SK-N-SH (cell line): ENCODE results near the gene FTL. TPM values are rescaled to one million over a fixed set of nuclear protein-coding genes. Genes with fewer than 3 reads are reported as not detected.
A peak's percentile ranks its signal among the peaks of the same experiment; 100 is the strongest.

Source experiments
- CTCF ChIA-PET: fragments of 300-600, 350-600 bp; formaldehyde crosslinking; extraction: SDS; loops from one replicate; lab custom pipeline; 2021; lab: Yijun Ruan, JAX
- POLR2A ChIA-PET: fragments of 350-600 bp; sonication (Branson Sonifier 250); formaldehyde crosslinking; extraction: SDS; loops from one replicate; lab custom pipeline; 2020; ENCODE audit warnings: antibody characterized with exemption, inconsistent platforms; lab: Yijun Ruan, JAX
- DNase-seq: peaks from one replicate; pipeline ENCODE4 v3.0.0; 2012
- H2AFZ ChIP-seq: fragments of 200-600 bp; sonication (generic); 2 replicates; pipeline ENCODE4 v1.8.1; 2016; ENCODE audit warnings: antibody characterized with exemption, mild to moderate bottlenecking, low read depth
- H3F3A ChIP-seq: fragments of 200-600 bp; sonication (generic); replicated peaks from 2 replicates; pipeline ENCODE3; 2016; ENCODE audit warnings: antibody characterized with exemption, mild to moderate bottlenecking; ENCODE audit not compliant: insufficient read depth
- H3K27ac ChIP-seq, 2 experiments: fragments of 200-500 bp in 1 of 2; fragments of 200-600 bp in 1 of 2; sonication (Bioruptor generic) in 1 of 2; sonication (generic), shearing (Covaris generic) in 1 of 2; 2 replicates each; pipeline versions ENCODE4 v1.5.1 to v1.6.1; 2014 to 2016; ENCODE audit warnings: low read depth in 2 of 2, inconsistent platforms in 1 of 2, low read length in 1 of 2, mild to moderate bottlenecking in 1 of 2, mixed read lengths in 1 of 2
- H3K27me3 ChIP-seq: fragments of 200-600 bp; sonication (generic), shearing (Covaris generic); 2 replicates; pipeline ENCODE4 v1.6.1; 2016; ENCODE audit warnings: mixed run types; ENCODE audit not compliant: insufficient read depth
- H3K36me3 ChIP-seq, 2 experiments: fragments of 200-500 bp in 1 of 2; fragments of 200-600 bp in 1 of 2; sonication (Bioruptor generic) in 1 of 2; sonication (generic) in 1 of 2; replicated peaks in 1 of 2; 2 replicates each; pipeline versions ENCODE3 to v1.5.1; 2014 to 2016; ENCODE audit warnings: low read length in 1 of 2, mild to moderate bottlenecking in 1 of 2; ENCODE audit not compliant: insufficient read depth in 2 of 2, control insufficient read depth in 1 of 2
- H3K4me1 ChIP-seq, 2 experiments: fragments of 200-500 bp in 1 of 2; fragments of 200-600 bp in 1 of 2; sonication (Bioruptor generic) in 1 of 2; sonication (generic), shearing (Covaris generic) in 1 of 2; 2 replicates each; pipeline versions ENCODE4 v1.5.1 to v1.6.1; 2014 to 2016; ENCODE audit warnings: low read depth in 1 of 2, low read length in 1 of 2, mixed run types in 1 of 2; ENCODE audit not compliant: insufficient read depth in 2 of 2, control insufficient read depth in 1 of 2
- H3K4me2 ChIP-seq: fragments of 200-600 bp; sonication (generic), shearing (Covaris generic); 2 replicates; pipeline ENCODE4 v1.6.1; 2017; ENCODE audit warnings: mixed run types
- H3K4me3 ChIP-seq, 2 experiments: fragments of 200-500 bp in 1 of 2; fragments of 200-600 bp in 1 of 2; sonication (Bioruptor generic) in 1 of 2; sonication (generic), shearing (Covaris generic) in 1 of 2; 2 replicates each; pipeline versions ENCODE4 v1.5.1 to v1.8.1; 2014 to 2016; ENCODE audit warnings: low read depth in 2 of 2, inconsistent platforms in 1 of 2, low read length in 1 of 2, mild to moderate bottlenecking in 1 of 2, mixed read lengths in 1 of 2, moderate library complexity in 1 of 2
- H3K79me2 ChIP-seq: fragments of 200-600 bp; sonication (generic); 2 replicates; pipeline ENCODE4 v1.8.1; 2017; ENCODE audit warnings: mild to moderate bottlenecking; ENCODE audit not compliant: insufficient read depth
- H3K9ac ChIP-seq: fragments of 200-600 bp; sonication (generic); 2 replicates; pipeline ENCODE4 v1.6.1; 2017; ENCODE audit warnings: mixed run types
- H3K9me2 ChIP-seq: fragments of 200-600 bp; sonication (generic); 2 replicates; pipeline ENCODE4 v1.6.1; 2017; ENCODE audit warnings: mixed run types
- H3K9me3 ChIP-seq: fragments of 200-600 bp; sonication (generic); 2 replicates; pipeline ENCODE4 v1.6.1; 2017; ENCODE audit warnings: mixed run types, mild to moderate bottlenecking, moderate library complexity
- H4K20me1 ChIP-seq: fragments of 200-600 bp; sonication (generic); 2 replicates; pipeline ENCODE4 v1.6.1; 2017; ENCODE audit warnings: mild to moderate bottlenecking, mixed run types; ENCODE audit not compliant: insufficient read depth
- FOSL2 ChIP-seq: IDR thresholded peaks from 2 replicates; pipeline ENCODE4 v1.4.0; 2012; ENCODE audit warnings: low read depth, mild to moderate bottlenecking, moderate library complexity, borderline replicate concordance
- FOXM1 ChIP-seq: IDR thresholded peaks from 2 replicates; pipeline ENCODE4 v1.4.0; 2012; ENCODE audit warnings: low read depth, mild to moderate bottlenecking
- GABPA ChIP-seq: IDR thresholded peaks from 2 replicates; pipeline ENCODE4 v1.4.0; 2012; ENCODE audit warnings: low read depth, mild to moderate bottlenecking
- JUND ChIP-seq: IDR thresholded peaks from 2 replicates; pipeline ENCODE4 v1.4.0; 2012
- NFIC ChIP-seq: IDR thresholded peaks from 2 replicates; pipeline ENCODE4 v1.4.0; 2012; ENCODE audit warnings: borderline replicate concordance
- NRF1 ChIP-seq: IDR thresholded peaks from 2 replicates; pipeline ENCODE4 v1.6.1; 2012; ENCODE audit warnings: low read depth, mild to moderate bottlenecking, low read length
- POLR2AphosphoS5 ChIP-seq: IDR thresholded peaks from 2 replicates; pipeline ENCODE4 v1.6.1; 2012; ENCODE audit warnings: low read depth, low read length
- RXRA ChIP-seq: IDR thresholded peaks from 2 replicates; pipeline ENCODE4 v1.4.0; 2012; ENCODE audit warnings: low read depth, mild to moderate bottlenecking, borderline replicate concordance
- SIN3A ChIP-seq: IDR thresholded peaks from 2 replicates; pipeline ENCODE4 v1.6.1; 2012; ENCODE audit warnings: low read depth, mild to moderate bottlenecking, low read length, moderate library complexity, borderline replicate concordance
- TAF1 ChIP-seq: IDR thresholded peaks from 2 replicates; pipeline ENCODE4 v1.6.1; 2012; ENCODE audit warnings: low read depth, mild to moderate bottlenecking, low read length, moderate library complexity, borderline replicate concordance
- USF1 ChIP-seq: IDR thresholded peaks from 2 replicates; pipeline ENCODE4 v1.4.0; 2012; ENCODE audit warnings: low read depth, borderline replicate concordance
- WGBS: methylation state at CpG from one replicate; pipeline ENCODE4 v1.1.6; 2017; ENCODE audit warnings: low lambda C conversion rate; 5-methylcytosine and 5-hydroxymethylcytosine counted together
- polyA plus RNA-seq, 3 experiments: library from polyadenylated mRNA; depleted of rRNA; stranded (reverse); fragments of >200 nt; gene quantifications; 2 replicates each; pipeline ENCODE4 v1.2.3, GENCODE V29; 2012
- TF ChIP-seq, protein P1 (sequence below): IDR thresholded peaks from 2 replicates; pipeline ENCODE4; 2012
- TF ChIP-seq, protein P2 (sequence below): fragments of 150-350 bp; IDR thresholded peaks from 2 replicates; pipeline ENCODE4 v1.6.1; 2016; ENCODE audit warnings: mild to moderate bottlenecking, low read depth, low read length

The FTL gene
- polyA plus RNA-seq, 1 of the 3 experiments (the other 2 are of a cell fraction) = 875 TPM

GRCh38 chr19:48953141-48953540 lies 12.0 kb upstream of the FTL start (continued):
- TF ChIP-seq, protein P1, sequence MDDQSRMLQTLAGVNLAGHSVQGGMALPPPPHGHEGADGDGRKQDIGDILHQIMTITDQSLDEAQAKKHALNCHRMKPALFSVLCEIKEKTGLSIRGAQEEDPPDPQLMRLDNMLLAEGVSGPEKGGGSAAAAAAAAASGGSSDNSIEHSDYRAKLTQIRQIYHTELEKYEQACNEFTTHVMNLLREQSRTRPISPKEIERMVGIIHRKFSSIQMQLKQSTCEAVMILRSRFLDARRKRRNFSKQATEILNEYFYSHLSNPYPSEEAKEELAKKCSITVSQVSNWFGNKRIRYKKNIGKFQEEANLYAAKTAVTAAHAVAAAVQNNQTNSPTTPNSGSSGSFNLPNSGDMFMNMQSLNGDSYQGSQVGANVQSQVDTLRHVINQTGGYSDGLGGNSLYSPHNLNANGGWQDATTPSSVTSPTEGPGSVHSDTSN = no peak
- TF ChIP-seq GABPA (no peak), FOXM1 (no peak), POLR2AphosphoS5 (no peak), RXRA (no peak), JUND (no peak), TAF1 (no peak), SIN3A (no peak)

- H3K4me2 ChIP-seq = peak overlapping the region; percentile 92
- CTCF ChIA-PET = interaction anchor here (0.7 to 2.6 kb wide), 6 partner anchors 16 to 308 kb away, joined by 3 to 7 read pairs (median 3); partner anchors contain the start of genes CA11 and HSD17B14
Measured at GRCh38 chr19:48953990-48954594, 11.0 kb upstream of the FTL start.

More at GRCh38 chr19:48953990-48954594, 11.0 kb upstream of the FTL start:
- POLR2A ChIA-PET = interaction anchor here (0.6 to 1.6 kb wide), 6 partner anchors 10 to 82 kb away, joined by 3 to 11 read pairs (median 4); partner anchors contain the start of genes DHDH, NUCB1 and PPP1R15A
- Histone ChIP-seq H3K79me2 (peaks cover 41% of the 10 kb centered on the region), H3K27ac (peak overlapping the region; percentile 83), H3K4me1 (peaks cover 8 to 10% of the 10 kb centered on the region in 2 experiments; a peak in 2 of 4 replicates), H3K4me3 (peak overlapping the region; percentile 76 to 80), H2AFZ (peak overlapping the region; percentile 100), H3K9me3 (no peaks in the 10 kb centered on the region), H3K9me2 (no peaks in the 10 kb centered on the region), H3K36me3 (peaks cover 8 to 27% of the 10 kb centered on the region in 2 experiments), H3K27me3 (no peaks in the 10 kb centered on the region), H3K9ac (peak overlapping the region; percentile 97; the same call in 1 of the 2 replicates), H4K20me1 (no peaks in the 10 kb centered on the region), H3F3A (peaks cover 8% of the 10 kb centered on the region)
- DNase-seq = no peak
- 66% methylated on average over 11 of the region's 11 CpGs for WGBS
- no peak for TF ChIP-seq NFIC
- TF ChIP-seq, protein P2, sequence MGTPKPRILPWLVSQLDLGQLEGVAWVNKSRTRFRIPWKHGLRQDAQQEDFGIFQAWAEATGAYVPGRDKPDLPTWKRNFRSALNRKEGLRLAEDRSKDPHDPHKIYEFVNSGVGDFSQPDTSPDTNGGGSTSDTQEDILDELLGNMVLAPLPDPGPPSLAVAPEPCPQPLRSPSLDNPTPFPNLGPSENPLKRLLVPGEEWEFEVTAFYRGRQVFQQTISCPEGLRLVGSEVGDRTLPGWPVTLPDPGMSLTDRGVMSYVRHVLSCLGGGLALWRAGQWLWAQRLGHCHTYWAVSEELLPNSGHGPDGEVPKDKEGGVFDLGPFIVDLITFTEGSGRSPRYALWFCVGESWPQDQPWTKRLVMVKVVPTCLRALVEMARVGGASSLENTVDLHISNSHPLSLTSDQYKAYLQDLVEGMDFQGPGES = no peak
- TF ChIP-seq JUND = 0 out of 2 replicates have a peak, but pooled peaks have one; percentile 5
- no peak for TF ChIP-seq USF1
- no peak for TF ChIP-seq FOSL2
- no peak for TF ChIP-seq NRF1
